ENCODE data around the gene CUX1.

DNA sequence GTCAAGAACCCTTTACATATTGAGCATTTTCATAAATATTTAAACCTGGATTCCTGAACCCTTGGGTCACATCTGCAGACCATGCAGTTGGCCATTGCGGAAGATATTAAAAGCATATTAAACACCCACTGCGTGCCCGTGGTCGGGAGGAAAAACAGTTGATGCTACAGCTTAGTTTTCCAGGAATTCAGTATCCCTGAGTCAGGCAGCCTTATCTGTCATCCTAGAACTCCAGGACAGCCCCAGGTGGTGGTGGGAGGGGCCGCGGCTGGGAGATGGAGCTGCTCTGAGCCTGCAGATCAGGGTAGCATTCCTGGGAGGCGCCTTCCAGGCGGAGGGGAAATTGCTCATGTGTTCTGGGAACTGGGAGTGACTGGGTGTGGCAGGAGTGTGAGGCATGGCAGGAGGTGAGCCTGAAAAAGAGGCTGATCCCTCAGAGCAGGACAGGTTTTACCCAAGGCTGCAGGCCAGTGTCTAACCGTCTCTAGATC lies 246.3 kb downstream of the CUX1 start:
- TF ChIP-seq, protein P1, sequence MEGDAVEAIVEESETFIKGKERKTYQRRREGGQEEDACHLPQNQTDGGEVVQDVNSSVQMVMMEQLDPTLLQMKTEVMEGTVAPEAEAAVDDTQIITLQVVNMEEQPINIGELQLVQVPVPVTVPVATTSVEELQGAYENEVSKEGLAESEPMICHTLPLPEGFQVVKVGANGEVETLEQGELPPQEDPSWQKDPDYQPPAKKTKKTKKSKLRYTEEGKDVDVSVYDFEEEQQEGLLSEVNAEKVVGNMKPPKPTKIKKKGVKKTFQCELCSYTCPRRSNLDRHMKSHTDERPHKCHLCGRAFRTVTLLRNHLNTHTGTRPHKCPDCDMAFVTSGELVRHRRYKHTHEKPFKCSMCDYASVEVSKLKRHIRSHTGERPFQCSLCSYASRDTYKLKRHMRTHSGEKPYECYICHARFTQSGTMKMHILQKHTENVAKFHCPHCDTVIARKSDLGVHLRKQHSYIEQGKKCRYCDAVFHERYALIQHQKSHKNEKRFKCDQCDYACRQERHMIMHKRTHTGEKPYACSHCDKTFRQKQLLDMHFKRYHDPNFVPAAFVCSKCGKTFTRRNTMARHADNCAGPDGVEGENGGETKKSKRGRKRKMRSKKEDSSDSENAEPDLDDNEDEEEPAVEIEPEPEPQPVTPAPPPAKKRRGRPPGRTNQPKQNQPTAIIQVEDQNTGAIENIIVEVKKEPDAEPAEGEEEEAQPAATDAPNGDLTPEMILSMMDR (IDR thresholded peaks at IDR 0.05): no peak
- no peak for TF ChIP-seq POLR2A (IDR thresholded peaks at IDR 0.05)

Data from body of pancreas (tissue), 4 donors.